SK-N-SH (cell line): Measurements from ENCODE around the gene FSD1.

Experiments used
- CHD2 ChIP-seq: fragments of 150-350 bp; IDR thresholded peaks from 2 replicates; pipeline ENCODE4 v1.6.1; 2018; ENCODE audit warnings: low read length; ENCODE audit not compliant: partially characterized antibody
- CTCF ChIP-seq: fragments of 200-600 bp; sonication (generic); IDR thresholded peaks from 2 replicates; pipeline ENCODE4 v1.6.1; 2017; ENCODE audit warnings: antibody characterized with exemption, mild to moderate bottlenecking, moderate library complexity
- EZH2phosphoT487 ChIP-seq: fragments of 200-600 bp; sonication (generic); IDR thresholded peaks from 2 replicates; pipeline ENCODE4 v1.6.1; 2017; ENCODE audit warnings: low read depth, mixed run types, mild to moderate bottlenecking, antibody characterized with exemption, moderate library complexity, borderline replicate concordance
- GABPA ChIP-seq: IDR thresholded peaks from 2 replicates; pipeline ENCODE4 v1.4.0; 2012; ENCODE audit warnings: low read depth, mild to moderate bottlenecking
- IRF3 ChIP-seq: fragments of 150-350 bp; IDR thresholded peaks from 2 replicates; pipeline ENCODE4 v1.6.1; 2016; ENCODE audit warnings: mild to moderate bottlenecking, low read depth, low read length
- MAX ChIP-seq: IDR thresholded peaks from 2 replicates; pipeline ENCODE4 v1.4.0; 2012; ENCODE audit warnings: low read depth
- MEF2A ChIP-seq: IDR thresholded peaks from 2 replicates; pipeline ENCODE4 v1.4.0; 2012; ENCODE audit warnings: low read depth, borderline replicate concordance
- NFIC ChIP-seq: IDR thresholded peaks from 2 replicates; pipeline ENCODE4 v1.4.0; 2012; ENCODE audit warnings: borderline replicate concordance
- POLR2AphosphoS5 ChIP-seq: IDR thresholded peaks from 2 replicates; pipeline ENCODE4 v1.6.1; 2012; ENCODE audit warnings: low read depth, low read length
- REST ChIP-seq: IDR thresholded peaks from 2 replicates; pipeline ENCODE4 v1.6.1; 2012; ENCODE audit warnings: mild to moderate bottlenecking, low read depth, low read length, moderate library complexity
- RFX5 ChIP-seq: IDR thresholded peaks from 2 replicates; pipeline ENCODE4 v1.6.1; 2012; ENCODE audit warnings: mild to moderate bottlenecking, improper control_type of control experiment, low read length
- SIN3A ChIP-seq: IDR thresholded peaks from 2 replicates; pipeline ENCODE4 v1.6.1; 2012; ENCODE audit warnings: low read depth, mild to moderate bottlenecking, low read length, moderate library complexity, borderline replicate concordance
- TEAD4 ChIP-seq: IDR thresholded peaks from 2 replicates; pipeline ENCODE4 v1.4.0; 2012; ENCODE audit warnings: mild to moderate bottlenecking, borderline replicate concordance; ENCODE audit not compliant: insufficient read depth
- YY1 ChIP-seq: IDR thresholded peaks from 2 replicates; pipeline ENCODE4 v1.4.0; 2012; ENCODE audit warnings: low read depth, mild to moderate bottlenecking

- TF ChIP-seq MEF2A (no peak), MAX (no peak), CHD2 (no peak), EZH2phosphoT487 (no peak), TEAD4 (no peak), POLR2AphosphoS5 (no peak), RFX5 (no peak), REST (no peak), IRF3 (no peak), YY1 (no peak), CTCF (no peak), NFIC (no peak), SIN3A (no peak), GABPA (no peak)
Observed at GRCh38 chr19:4300589-4300988, 3.8 kb upstream of the FSD1 start.
